Measurements from ENCODE around the gene MAPK4.

GRCh38 chr18:50623694-50624352 is 63.9 kb downstream of the MAPK4 start:
- no peak for TF ChIP-seq CTCF (IDR thresholded peaks at IDR 0.05; ENCODE audit: insufficient read depth, low read length)
- no peak for TF ChIP-seq POLR2AphosphoS5 (IDR thresholded peaks at IDR 0.05; ENCODE audit: low read depth)
- no peak for TF ChIP-seq REST (IDR thresholded peaks at IDR 0.05; ENCODE audit: insufficient replicate concordance, low read depth)
- no peak for TF ChIP-seq GABPA (IDR thresholded peaks at IDR 0.05; ENCODE audit: low read depth)
